ENCODE results near the gene MOB4. TPM values are rescaled to one million over a fixed set of nuclear protein-coding genes. Genes with fewer than 3 reads are reported as not detected.

The MOB4 gene
- total and polyA plus RNA-seq, 2 donors (not counting 1 experiment from before 2014, with no cell fraction given) = 12.6 to 20.8 TPM

- peak overlapping the region; percentile 80 for H3K4me2 ChIP-seq (replicated peaks; ENCODE audit: low read depth, low read length, poor library complexity, severe bottlenecking)
- peak overlapping the region in 2 of 5 experiments; percentile 85 to 90 for H3K4me3 ChIP-seq (ENCODE audit: control extremely low read depth in 1 of 5, extremely low read depth in 1 of 5, insufficient read depth in 1 of 5, low read depth in 2 of 5, low read length in 4 of 5)
- H3K9ac ChIP-seq (ENCODE audit: low read length) = peak overlapping the region; percentile 90
- H3K27me3 Mint-ChIP-seq = no peaks in the 10 kb centered on the region
- peaks cover 97% of the 10 kb centered on the region for H3K79me2 ChIP-seq (ENCODE audit: control insufficient read depth, insufficient read depth, low read length)
- intact Hi-C loops (cut with micrococcal nuclease) = loop anchor here (2.0 to 10.0 kb wide), 2 partner anchors 190 to 1342 kb away; partner anchors contain the start of gene STK17B
- peaks cover 0 to 9% (median 0%) of the 10 kb centered on the region in 3 donors for H3K9me3 ChIP-seq (ENCODE audit: control extremely low read depth in 1 of 3, control insufficient read depth in 2 of 3, insufficient read depth in 1 of 3, low read length in 2 of 3)
- DNase-seq (no peak), ATAC-seq (ENCODE audit: low read depth) (no peak)
- H3K27ac Mint-ChIP-seq = peak overlapping the region; percentile 91
- peaks cover 7% of the 10 kb centered on the region for H3K9me3 Mint-ChIP-seq (ENCODE audit: insufficient read depth)
- H4K20me1 ChIP-seq (ENCODE audit: control insufficient read depth, insufficient read depth, low read length, poor library complexity, severe bottlenecking) = no peaks in the 10 kb centered on the region
- H3K4me3 Mint-ChIP-seq = peak overlapping the region; percentile 97
- peaks cover 47% of the 10 kb centered on the region for H3K4me1 Mint-ChIP-seq
- WGBS (ENCODE audit: insufficient coverage) = no CpG with 5 or more reads among the region's 2 CpGs
- H3K27ac ChIP-seq (ENCODE audit: low read length in 2 of 2) = peak overlapping the region in 1 of 2 donors; percentile 92
- no peak for TF ChIP-seq EZH2 (IDR thresholded peaks at IDR 0.05; ENCODE audit: borderline replicate concordance, insufficient read depth, low read depth, low read length, poor library complexity, severe bottlenecking)
- TF ChIP-seq, protein P1, sequence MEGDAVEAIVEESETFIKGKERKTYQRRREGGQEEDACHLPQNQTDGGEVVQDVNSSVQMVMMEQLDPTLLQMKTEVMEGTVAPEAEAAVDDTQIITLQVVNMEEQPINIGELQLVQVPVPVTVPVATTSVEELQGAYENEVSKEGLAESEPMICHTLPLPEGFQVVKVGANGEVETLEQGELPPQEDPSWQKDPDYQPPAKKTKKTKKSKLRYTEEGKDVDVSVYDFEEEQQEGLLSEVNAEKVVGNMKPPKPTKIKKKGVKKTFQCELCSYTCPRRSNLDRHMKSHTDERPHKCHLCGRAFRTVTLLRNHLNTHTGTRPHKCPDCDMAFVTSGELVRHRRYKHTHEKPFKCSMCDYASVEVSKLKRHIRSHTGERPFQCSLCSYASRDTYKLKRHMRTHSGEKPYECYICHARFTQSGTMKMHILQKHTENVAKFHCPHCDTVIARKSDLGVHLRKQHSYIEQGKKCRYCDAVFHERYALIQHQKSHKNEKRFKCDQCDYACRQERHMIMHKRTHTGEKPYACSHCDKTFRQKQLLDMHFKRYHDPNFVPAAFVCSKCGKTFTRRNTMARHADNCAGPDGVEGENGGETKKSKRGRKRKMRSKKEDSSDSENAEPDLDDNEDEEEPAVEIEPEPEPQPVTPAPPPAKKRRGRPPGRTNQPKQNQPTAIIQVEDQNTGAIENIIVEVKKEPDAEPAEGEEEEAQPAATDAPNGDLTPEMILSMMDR (IDR thresholded peaks at IDR 0.05) = no peak
- H2AFZ ChIP-seq (ENCODE audit: insufficient read depth, low read depth, low read length, poor library complexity, severe bottlenecking) = peak overlapping the region; percentile 89
- H3K36me3 ChIP-seq (replicated peaks in 1 of 2; ENCODE audit: control extremely low read depth in 1 of 2, control insufficient read depth in 1 of 2, extremely low read depth in 1 of 2, insufficient read depth in 2 of 2, low read length in 1 of 2) = peaks cover 2% of the 10 kb centered on the region in 2 experiments
- no peaks in the 10 kb centered on the region for H3K27me3 ChIP-seq (replicated peaks in 1 of 4; ENCODE audit: control extremely low read depth in 1 of 4, control insufficient read depth in 3 of 4, insufficient read depth in 4 of 4, low read length in 3 of 4)
- ChIA-PET POLR2A (interaction anchor here (0.6 to 3.3 kb wide), 2 partner anchors 13 to 17 kb away, joined by 5 to 62 read pairs; partner anchors contain the start of genes HSPD1 and HSPE1), CTCF (interaction anchor here (1.4 kb wide), 1 partner anchor 15 kb away, joined by 5 read pairs; no protein-coding TSS in a partner anchor)
- H3K4me1 ChIP-seq (ENCODE audit: control insufficient read depth in 2 of 2, insufficient read depth in 2 of 2, low read length in 2 of 2) = peaks cover 10 to 17% of the 10 kb centered on the region in 2 donors
Measured at GRCh38 chr2:197517150-197517549, 1.3 kb downstream of the MOB4 start.

DNA sequence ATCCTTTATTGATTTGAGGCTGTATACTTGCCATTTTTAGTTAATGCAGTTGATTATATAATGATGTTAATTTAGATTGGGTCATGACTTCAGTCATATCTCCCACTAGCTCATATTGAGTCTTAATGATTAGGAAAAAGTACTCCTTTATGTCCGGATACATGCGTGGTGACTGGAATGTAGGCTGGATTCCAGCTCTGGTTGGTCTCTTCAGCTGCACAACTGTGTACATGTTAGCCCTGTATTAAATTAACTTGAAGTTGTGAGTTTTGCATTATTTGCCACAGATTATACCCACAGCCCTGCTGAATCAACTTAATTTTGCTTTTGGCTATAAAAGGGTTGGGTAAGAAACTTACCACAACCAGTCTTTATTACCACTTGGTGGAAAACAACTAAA, 22.5 kb downstream of the MOB4 start:
- Histone ChIP-seq H3K36me3 (replicated peaks in 1 of 2; ENCODE audit: control extremely low read depth in 1 of 2, control insufficient read depth in 1 of 2, extremely low read depth in 1 of 2, insufficient read depth in 2 of 2, low read length in 1 of 2) (peaks cover 3 to 52% of the 10 kb centered on the region in 2 experiments), H4K20me1 (ENCODE audit: control insufficient read depth, insufficient read depth, low read length, poor library complexity, severe bottlenecking) (peaks cover 39% of the 10 kb centered on the region), H3K9me3 (ENCODE audit: control extremely low read depth in 1 of 3, control insufficient read depth in 2 of 3, insufficient read depth in 1 of 3, low read length in 2 of 3) (no peaks in the 10 kb centered on the region), H3K79me2 (ENCODE audit: control insufficient read depth, insufficient read depth, low read length) (peaks cover 75% of the 10 kb centered on the region), H2AFZ (ENCODE audit: insufficient read depth, low read depth, low read length, poor library complexity, severe bottlenecking) (no peak overlapping the region), H3K9ac (ENCODE audit: low read length) (no peak overlapping the region), H3K4me1 (ENCODE audit: control insufficient read depth in 2 of 2, insufficient read depth in 2 of 2, low read length in 2 of 2) (no peaks in the 10 kb centered on the region), H3K4me2 (replicated peaks; ENCODE audit: low read depth, low read length, poor library complexity, severe bottlenecking) (no peak overlapping the region), H3K4me3 (ENCODE audit: control extremely low read depth in 1 of 5, extremely low read depth in 1 of 5, insufficient read depth in 1 of 5, low read depth in 2 of 5, low read length in 4 of 5) (no peak overlapping the region), H3K27ac (ENCODE audit: low read length in 2 of 2) (no peak overlapping the region), H3K27me3 (replicated peaks in 1 of 4; ENCODE audit: control extremely low read depth in 1 of 4, control insufficient read depth in 3 of 4, insufficient read depth in 4 of 4, low read length in 3 of 4) (no peaks in the 10 kb centered on the region)
- peaks cover 11% of the 10 kb centered on the region for H3K4me1 Mint-ChIP-seq
- no peaks in the 10 kb centered on the region for H3K9me3 Mint-ChIP-seq (ENCODE audit: insufficient read depth)
- no peaks in the 10 kb centered on the region for H3K27me3 Mint-ChIP-seq
- no peak overlapping the region for H3K4me3 Mint-ChIP-seq
- TF ChIP-seq, protein P1 (IDR thresholded peaks at IDR 0.05) = no peak
- no peak for TF ChIP-seq EZH2 (IDR thresholded peaks at IDR 0.05; ENCODE audit: borderline replicate concordance, insufficient read depth, low read depth, low read length, poor library complexity, severe bottlenecking)
- DNase-seq (no peak), ATAC-seq (ENCODE audit: low read depth) (no peak)
- intact Hi-C loops (cut with micrococcal nuclease) = no loop called here
- POLR2A ChIA-PET = no interaction called here
- no peak overlapping the region for H3K27ac Mint-ChIP-seq
- CTCF ChIA-PET = no interaction called here
- WGBS (ENCODE audit: insufficient coverage) = no CpG with 5 or more reads among the region's 2 CpGs
